AG04449 (cell line): ENCODE measurements around the gene PRELP.

Experiments used
- CTCF ChIA-PET: fragments of 350-600 bp; formaldehyde crosslinking; extraction: SDS; loops from one replicate; lab custom pipeline; 2021; ENCODE audit warnings: antibody characterized with exemption; lab: Yijun Ruan, JAX
- POLR2A ChIA-PET: fragments of 400-600, 350-600 bp; formaldehyde crosslinking; extraction: SDS; loops from one replicate; lab custom pipeline; 2020; ENCODE audit warnings: antibody characterized with exemption, inconsistent platforms; lab: Yijun Ruan, JAX
- DNase-seq: peaks from one replicate; pipeline ENCODE4 v3.0.0-alpha.2; 2010; ENCODE audit warnings: low read depth, low spot score
- H3K4me3 ChIP-seq: 2 replicates; pipeline ENCODE4 v1.5.1; 2011; ENCODE audit warnings: low read depth, mild to moderate bottlenecking, control low read depth, low read length
- TF ChIP-seq, protein P1 (sequence below): IDR thresholded peaks from one replicate; pipeline ENCODE4 v1.5.1; 2011; ENCODE audit warnings: mild to moderate bottlenecking, moderate library complexity, low read length, control low read depth, inconsistent platforms; ENCODE audit not compliant: insufficient read depth; ENCODE audit errors: missing control alignments

Gene PRELP

DNA sequence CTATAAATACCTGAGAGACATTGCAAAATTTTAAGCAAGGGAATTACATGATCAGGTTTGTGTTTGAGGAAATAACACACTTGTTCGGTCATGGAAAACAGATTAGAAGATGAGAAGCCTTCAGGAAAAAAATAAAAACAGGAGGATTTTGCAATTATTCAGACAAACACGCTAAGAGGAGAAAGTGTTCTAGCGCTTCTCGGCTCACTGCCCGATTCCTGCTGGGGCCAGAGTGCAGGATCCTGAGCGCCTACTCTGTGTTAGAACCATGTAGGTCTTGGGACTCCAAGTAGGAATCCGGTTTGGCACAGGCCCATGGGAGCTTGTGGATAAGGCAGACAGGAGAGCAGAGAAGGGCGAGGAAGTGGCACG, 8.1 kb upstream of the PRELP start:
- ChIA-PET CTCF (interaction anchor here (1.2 to 4.8 kb wide), 4 partner anchors 8 to 20 kb away, joined by 3 to 32 read pairs (median 8); partner anchors contain the start of gene PRELP), POLR2A (no interaction called here)
- TF ChIP-seq, protein P1, sequence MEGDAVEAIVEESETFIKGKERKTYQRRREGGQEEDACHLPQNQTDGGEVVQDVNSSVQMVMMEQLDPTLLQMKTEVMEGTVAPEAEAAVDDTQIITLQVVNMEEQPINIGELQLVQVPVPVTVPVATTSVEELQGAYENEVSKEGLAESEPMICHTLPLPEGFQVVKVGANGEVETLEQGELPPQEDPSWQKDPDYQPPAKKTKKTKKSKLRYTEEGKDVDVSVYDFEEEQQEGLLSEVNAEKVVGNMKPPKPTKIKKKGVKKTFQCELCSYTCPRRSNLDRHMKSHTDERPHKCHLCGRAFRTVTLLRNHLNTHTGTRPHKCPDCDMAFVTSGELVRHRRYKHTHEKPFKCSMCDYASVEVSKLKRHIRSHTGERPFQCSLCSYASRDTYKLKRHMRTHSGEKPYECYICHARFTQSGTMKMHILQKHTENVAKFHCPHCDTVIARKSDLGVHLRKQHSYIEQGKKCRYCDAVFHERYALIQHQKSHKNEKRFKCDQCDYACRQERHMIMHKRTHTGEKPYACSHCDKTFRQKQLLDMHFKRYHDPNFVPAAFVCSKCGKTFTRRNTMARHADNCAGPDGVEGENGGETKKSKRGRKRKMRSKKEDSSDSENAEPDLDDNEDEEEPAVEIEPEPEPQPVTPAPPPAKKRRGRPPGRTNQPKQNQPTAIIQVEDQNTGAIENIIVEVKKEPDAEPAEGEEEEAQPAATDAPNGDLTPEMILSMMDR, result no peak
- no peak for DNase-seq
- H3K4me3 ChIP-seq, result no peak overlapping the region

DNA sequence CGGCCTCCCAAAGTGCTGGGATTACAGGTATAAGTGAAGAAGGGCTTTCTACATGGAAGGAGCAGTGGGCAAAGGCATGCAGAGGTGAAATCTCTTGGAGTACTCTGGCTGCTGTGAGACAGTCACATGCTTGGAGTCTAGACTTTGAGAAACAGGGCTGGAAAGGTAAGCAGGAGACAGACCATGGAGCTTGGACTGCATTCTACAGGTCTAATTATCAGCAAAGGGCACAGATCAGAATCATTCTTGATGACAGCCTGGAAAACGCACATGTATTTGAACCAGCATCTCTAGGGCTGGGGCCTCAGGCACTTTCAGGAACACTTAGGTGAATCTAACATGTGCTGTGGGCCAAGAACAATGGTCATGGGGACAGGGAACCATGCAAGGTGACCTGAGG, 7.3 kb upstream of the PRELP start:
- POLR2A ChIA-PET, result no interaction called here
- CTCF ChIA-PET, result interaction anchor here (1.2 to 1.5 kb wide), 3 partner anchors 9 to 36 kb away, joined by 3 to 4 read pairs (median 4); no protein-coding TSS in a partner anchor
- no peak overlapping the region for H3K4me3 ChIP-seq
- DNase-seq, result no peak
- TF ChIP-seq, protein P1, result no peak

DNA sequence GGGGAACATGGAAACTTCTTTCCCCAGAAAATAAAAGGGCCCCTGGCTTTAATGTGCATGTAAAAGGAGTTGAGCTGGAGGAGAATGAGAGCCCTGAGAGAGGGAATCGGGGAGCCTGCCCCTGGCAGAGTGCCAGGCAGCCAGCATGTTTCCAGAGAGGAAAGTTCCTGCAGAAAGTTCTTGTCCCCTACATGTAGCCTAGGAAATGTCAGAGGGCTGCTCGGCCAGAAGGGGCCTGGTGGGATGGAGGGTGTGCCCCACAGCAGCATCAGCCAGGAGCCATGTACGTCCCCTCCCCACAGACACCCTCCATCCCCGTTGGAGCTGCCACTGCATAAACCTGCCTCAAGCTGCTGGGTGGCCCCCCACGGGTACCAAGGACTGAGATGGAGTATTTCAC, 5.4 kb upstream of the PRELP start:
- TF ChIP-seq, protein P1, result no peak
- CTCF ChIA-PET, result interaction anchor here (1.7 to 29.5 kb wide), 2 partner anchors 16 to 127 kb away, joined by 4 to 683 read pairs; partner anchors contain the start of gene FMOD
- no peak for DNase-seq
- POLR2A ChIA-PET, result no interaction called here
- no peak overlapping the region for H3K4me3 ChIP-seq

DNA sequence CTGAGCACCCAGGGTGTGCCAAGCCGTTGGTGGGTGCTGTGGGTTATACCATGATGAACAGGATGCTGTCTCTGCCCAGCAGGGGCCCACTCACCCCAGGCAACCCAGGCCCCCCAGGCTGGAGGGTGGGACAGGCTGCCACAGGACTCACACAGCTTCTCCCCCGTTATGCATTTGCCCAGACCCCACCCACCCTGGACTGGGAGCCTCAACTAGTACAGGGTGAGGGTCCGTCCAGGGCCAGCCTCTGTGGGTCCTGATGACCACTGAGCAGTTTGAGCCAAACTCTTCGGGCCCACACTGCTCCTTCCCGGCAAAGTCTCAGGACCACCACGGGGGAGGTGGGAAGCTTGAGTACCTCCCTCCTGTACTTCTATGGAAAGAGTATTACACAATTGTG, 3.8 kb upstream of the PRELP start:
- no peak overlapping the region for H3K4me3 ChIP-seq
- TF ChIP-seq, protein P1, result no peak
- ChIA-PET POLR2A (no interaction called here), CTCF (interaction anchor here (1.7 to 29.5 kb wide), 2 partner anchors 18 to 129 kb away, joined by 4 to 683 read pairs; partner anchors contain the start of gene FMOD)
- DNase-seq, result no peak

DNA sequence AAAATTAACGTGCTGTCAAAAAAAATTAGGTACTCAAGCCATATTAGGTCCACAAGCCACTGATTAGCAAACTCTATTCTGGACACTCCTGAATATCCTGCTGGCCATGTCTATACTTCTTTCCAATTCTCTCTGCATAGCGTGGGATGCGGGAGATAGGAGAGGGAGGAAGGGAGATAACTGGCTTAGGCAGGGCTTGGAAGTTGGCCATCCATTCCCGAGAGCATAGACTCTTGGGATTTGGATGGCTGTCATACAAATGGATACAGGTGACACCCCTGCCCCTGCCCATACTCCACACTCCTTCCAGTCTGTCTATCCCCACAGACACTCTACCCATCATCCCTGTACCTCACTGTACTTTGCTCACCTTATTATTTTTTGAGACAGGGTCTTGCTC, 2.3 kb upstream of the PRELP start:
- POLR2A ChIA-PET, result no interaction called here
- TF ChIP-seq, protein P1, result no peak
- no peak for DNase-seq
- CTCF ChIA-PET, result interaction anchor here (0.6 to 29.5 kb wide), 3 partner anchors 14 to 130 kb away, joined by 3 to 683 read pairs (median 3); partner anchors contain the start of gene FMOD
- H3K4me3 ChIP-seq, result no peak overlapping the region

DNA sequence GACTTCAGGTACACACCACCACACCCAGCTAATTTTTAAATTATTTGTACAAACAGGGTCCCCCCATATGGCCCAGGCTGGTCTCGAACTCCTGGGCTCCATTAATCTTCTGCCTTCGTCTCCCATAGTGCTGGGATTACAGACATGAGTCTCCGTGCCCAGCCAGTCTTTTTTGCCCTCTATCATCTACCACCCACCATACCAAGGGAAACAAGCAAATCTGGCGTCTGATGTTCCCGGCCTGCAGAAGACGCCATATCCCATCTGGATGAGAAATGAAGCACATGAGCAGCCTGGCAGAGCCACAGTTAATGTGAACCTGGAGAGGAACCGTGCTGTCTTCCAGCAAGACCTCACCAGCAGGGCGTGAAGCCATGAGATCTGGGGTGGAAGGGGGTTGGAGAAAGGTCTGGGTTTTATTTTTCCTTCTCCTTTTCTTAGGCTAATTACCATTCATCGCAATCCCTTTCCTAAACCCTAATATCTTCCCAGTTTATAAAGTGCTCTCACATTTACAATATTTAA, 1.8 kb upstream of the PRELP start:
- TF ChIP-seq, protein P1, result no peak
- POLR2A ChIA-PET, result no interaction called here
- DNase-seq, result no peak
- CTCF ChIA-PET, result interaction anchor here (1.2 to 29.5 kb wide), 4 partner anchors 9 to 131 kb away, joined by 3 to 683 read pairs (median 52); partner anchors contain the start of gene FMOD
- no peak overlapping the region for H3K4me3 ChIP-seq
